Measurements from ENCODE around the gene OXT.

The OXT gene

DNA sequence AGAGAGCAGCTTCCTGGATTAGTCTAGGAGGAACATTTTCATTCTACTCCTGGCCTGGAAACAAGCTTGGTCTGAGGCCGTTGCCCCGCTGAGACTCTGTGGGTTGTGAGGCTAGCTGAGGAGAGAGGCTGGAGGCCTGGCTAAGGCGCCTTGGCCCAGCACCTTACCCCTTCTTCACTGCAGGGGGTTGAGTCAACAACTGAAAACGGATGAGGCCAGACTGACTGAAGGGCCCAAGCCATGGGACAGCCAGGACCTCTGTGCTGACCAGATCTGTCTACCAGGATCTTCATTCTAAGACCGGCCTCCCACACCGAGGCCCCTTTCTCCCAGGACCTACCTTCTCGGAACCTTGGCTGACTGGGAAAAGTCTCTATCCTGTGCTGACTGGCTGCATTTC, 16.6 kb downstream of the OXT start:
- DNase-seq: no peak

DNA sequence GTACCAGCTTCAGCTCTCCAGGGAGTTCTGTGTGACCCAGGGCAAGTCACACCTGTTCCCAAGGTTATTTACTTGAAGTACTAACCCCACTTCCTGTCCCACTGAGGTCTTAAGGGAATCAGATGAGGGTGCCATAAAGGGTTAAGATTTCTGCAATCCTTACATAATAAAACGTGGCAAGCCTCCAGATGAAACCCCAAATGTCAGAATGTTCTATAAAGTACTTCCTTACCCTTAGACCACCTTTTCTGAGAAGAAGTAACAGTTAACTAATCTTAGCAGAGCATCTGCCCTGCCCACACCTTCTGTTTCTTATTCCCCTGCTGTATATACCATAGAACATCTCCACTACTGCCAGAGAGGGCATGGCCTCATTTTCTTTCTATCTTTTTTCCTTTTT, 19.1 kb downstream of the OXT start:
- DNase-seq: no peak

DNA sequence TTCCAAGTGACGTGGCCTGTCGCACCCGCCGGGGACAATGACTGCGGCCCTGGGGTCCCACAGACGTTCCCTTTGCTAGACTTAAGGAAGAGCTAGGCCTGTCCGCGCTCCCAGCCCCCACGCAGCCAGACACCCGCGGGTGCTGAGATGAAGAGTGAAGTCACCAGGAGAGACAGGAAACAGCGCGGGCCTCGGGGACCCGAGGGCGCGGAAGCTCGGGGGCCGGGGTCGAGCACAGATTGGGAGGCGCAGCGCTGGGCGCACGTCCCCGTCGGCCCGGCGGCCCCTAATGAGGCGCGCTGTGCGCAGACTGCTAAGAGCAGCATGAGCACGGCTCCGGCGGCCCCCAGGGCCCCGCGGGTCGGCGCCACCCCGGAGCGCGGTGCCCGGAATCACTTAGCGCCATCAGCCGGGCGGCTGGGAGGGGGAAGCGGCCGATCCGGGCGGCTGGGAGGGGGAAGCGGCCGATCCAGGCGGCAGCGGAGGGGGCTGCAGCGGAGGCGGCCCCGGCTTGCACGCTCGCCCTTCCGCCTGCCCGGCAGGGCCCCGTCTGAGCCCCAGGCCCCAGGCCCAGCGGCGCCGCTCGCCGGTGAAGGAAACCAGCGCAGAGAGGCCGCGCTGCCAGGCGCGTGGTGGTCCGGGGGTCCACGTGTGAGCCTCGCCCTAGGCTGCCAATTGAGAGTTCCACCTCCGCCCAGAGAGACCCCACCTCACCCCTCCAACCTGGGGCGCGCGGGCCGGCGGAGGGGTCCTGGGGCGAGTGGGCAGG, 21.4 kb downstream of the OXT start:
- DNase-seq: no peak

DNA sequence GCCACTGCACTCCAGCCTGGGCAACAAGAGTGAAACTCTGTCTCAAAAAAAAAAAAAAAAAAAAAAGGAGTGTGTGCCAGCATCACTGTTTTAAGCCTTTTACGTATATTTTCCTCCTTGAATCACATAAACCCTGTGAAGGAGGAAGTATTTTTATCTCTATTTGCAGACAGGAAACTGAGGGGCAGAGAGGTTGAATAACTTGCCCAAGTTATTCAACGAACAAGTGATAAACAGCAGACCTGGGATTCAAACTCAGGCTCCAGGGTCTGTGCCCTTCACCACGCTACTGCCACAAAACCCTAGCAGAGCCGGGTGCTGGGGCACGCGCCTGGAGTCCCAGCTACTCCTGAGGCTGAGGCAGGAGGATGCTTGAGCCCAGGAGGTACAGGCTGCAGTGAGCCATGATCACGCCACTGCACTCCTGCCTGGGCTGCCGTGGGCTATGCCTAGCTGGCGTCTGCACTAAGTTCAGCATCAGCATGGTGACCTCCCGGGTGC, 22.5 kb downstream of the OXT start:
- DNase-seq: no peak

DNA sequence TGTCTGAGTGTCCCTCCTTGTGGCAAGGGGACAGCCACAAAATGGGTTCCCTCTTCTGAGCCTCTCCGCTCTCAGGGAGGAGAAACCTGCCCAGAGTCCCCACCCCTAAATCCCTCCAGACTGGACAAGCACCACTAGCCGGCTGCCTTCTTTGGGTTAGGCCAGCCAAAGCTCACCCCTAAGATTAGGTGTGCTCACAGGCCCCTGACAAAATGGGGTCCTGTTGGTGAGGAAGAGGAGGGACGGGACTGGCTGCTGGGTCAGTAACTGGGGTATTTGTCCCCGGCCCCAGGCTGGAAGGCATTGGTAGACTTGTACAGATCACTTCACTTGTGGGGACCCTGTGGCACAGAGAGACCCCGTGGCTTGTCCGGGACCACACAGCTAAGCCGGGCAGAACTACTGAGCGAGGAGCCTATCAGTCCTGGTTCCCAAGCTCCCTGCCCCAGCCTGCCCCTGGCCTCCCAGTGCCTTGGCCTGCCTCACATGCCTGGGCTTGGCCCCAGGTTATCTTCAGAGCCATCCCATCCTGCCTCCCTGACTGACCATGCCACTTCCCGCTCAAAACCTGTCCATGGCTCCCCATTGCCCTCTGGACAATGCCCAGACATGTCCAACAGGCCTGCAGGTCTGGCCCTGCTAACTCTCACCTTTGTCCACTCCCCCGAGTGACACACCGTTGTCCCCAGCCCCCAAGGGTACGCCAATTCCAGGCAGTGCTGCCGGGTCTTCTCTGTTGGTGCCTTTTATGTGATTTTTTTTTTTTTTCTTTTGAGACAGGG, 23.6 kb downstream of the OXT start:
- no peak for DNase-seq

DNA sequence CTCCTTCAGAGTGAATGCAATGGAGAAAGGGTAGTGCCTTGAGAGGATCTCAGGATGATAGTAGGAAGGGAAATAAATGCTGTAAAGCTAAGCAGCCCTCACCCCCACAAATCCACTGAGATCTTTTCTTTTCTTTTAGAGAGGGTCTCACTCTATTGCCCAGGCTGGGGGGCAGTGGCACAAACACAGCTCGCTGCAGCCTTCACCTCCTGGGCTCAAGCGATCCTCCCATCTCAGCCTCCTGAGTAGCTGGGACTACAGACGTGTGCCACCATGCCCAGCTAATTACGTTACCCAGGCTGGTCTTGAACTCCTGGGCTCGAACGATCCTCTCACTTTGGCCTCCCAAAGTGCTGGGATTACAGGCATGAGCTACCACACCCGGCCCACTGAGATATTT, 29.1 kb downstream of the OXT start:
- no peak for DNase-seq

DNA sequence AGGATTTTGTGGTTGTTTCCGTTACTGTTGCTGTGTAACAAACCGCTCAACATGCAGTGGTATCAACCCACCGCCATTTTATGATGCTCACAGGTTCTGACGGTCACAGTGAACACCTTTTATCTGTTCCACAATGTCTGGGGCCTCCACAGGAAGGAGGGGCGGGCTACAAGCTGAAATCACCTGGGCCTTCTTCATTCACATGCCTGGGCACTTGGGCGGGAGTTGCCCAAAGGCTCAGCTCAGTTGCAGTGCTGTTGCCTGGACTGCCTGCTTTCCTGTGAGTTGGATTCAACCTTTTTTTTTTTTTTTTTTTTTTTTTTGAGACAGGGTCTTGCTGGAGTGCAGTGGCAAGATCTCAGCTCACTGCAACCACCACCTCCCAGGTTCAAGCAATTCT, 29.8 kb downstream of the OXT start:
- no peak for DNase-seq

DNA sequence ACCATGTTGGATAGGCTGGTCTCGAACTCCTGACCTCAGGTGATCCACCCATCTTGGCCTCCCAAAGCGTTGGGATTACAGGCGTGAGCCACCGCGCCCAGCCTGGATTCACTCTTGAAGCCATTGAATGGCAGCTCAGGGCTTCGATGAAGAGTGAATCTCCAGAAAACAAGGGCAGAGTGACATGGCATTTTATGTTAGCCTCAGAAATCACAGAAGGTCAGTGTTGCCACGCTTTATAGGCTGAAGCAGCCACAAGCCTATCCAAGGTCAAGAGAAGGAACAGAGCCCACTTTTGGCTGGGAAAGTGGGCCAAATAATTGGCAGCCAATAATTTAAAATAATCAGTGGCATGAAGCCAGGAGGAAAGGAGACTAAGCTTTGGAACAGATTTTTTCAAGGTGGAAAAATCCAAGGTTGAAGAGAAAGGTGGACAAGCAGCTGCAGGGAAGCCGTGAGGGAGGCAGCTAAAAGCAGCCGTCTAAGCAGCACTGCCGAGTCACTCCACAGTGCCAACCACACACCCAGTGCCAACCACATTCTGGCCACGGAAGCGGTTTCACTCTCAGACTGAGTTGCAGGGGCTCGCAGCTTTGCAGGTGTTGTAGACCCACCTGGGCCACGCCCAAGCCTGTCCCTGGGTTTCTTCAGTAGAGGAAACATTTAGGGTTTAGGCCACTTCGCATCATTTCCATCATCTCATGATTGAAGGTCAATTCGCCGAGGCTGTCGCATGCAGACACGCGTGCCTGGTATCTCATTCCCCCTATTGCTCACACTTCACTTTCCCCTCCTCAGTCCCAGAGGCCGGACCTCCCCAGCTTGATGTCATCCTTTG, 30.5 kb downstream of the OXT start:
- no peak for DNase-seq

DNA sequence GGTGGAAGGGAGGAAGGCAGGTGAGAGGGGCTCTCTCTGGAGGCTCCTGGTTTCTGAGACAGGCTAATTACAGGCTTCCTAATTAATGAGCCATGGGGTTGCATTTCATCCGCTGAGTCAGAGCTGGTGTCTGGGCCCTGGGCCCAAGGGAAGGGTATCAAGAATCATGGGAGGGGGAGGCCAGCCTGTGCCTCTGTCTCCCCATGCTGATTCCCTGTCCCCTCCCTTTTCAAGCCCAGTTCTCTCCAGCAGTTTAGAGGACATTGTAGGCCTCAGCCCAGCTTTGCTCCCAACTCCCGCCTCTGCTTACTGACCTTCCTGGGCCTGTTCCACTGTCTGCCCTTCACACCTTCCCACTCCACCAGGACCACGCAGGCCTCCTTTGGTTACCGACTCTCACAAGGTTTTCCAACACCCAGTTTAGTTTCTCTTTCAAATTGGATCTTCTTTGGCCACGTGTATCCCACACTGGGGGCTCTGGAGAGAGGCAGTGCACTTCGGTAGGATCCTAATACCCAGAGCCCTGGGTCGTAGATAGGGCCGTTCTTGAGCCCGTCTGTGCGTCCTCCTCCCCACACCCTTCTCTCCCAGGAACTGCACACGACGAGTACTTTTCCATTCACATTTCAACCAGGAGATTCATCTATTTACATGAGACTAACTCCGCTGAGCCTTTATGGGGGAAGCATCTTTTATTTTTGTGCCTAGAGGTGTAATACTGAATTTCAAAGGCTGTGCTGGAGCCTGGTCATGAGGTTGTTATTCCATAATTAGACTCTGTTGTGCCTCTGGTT, 31.4 kb downstream of the OXT start:
- DNase-seq: no peak

DNA sequence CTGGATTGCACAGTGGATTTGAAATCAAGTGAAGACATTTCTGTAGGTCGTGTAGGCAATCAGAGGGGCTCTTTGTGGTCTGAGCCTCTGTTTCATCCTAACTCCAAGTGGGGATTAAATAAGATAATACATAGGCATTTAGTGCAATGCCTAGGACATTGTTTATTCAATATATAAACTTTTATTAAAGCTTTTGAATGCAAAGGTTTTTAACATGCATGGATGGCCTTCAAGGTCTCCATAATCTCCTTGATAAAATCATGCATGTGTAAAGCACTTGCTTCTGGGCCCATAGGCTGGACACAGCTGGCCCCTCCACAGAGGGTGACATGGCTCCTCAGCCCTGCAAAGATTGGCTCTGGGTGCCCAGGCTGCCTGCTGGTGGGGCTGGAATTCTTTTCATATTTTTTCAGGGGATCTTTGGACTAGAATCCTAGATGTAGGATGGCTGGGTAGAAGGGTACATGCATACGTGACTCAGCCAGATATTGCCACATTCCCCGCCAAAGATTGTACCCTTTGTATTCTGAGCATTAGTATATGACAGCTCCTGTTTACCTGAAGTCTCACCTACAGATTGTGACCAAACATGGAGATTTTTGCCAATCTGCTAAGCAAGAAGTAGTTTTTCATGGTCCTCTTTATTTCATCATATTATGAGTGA, 32.1 kb downstream of the OXT start:
- DNase-seq: no peak

DNA sequence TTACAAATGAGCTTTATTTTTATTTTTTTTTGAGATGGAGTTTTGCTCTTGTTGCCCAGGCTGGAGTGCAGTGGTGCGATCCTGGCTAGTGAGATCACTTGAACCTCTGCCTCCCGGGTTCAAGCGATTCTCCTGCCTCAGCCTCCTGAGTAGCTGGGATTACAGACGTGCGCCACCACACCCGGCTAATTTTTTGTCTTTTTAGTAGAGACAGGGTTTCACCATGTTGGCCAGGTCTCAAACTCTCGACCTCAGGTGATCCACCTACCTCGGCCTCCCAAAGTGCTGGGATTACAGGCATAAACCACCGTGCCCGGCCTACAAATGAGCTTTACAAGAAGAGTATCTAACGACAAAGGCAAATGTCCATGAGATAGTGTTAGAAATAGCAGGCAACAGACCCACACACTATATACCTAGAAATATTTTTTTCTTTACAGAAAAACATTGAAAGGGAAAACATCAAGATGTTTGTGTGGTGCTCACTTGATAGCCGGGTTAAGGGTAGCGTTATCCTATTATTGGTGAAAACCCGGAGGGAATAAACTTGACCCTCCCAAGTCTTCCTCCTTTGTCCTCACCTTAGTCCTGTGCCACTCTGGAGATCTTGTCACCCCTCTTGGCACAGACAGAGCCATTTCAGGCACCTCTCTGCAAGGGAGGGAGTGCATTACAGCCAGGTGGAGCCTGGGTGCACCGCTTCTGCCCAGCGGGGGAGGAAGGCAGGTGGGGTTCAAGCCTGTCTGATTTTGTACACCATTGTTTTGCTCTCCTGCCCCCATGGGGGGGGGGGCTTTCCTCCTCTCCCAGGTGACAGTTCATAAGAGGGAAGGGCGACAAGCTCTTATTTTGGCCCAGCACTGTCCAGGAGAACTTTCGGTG, 34.1 kb downstream of the OXT start:
- DNase-seq: no peak

DNA sequence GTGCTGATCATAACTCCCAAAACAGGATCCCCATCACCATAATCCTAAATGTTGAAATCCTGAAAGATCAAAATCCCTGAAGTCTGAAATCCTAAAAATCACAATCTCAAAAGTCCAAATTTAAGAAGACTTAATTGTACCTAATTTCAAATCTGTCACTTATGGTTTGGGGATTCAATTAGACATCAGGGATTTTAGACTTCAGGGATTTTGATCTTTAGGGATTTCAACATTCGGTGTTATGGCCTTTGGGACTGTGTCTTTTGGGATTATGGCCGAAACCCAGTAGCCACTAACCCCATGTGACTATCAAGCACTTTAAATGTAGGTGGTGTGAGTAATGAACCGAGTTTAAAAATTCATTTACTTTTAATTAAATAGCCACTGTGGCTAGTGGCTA, 34.8 kb downstream of the OXT start:
- DNase-seq: no peak

DNA sequence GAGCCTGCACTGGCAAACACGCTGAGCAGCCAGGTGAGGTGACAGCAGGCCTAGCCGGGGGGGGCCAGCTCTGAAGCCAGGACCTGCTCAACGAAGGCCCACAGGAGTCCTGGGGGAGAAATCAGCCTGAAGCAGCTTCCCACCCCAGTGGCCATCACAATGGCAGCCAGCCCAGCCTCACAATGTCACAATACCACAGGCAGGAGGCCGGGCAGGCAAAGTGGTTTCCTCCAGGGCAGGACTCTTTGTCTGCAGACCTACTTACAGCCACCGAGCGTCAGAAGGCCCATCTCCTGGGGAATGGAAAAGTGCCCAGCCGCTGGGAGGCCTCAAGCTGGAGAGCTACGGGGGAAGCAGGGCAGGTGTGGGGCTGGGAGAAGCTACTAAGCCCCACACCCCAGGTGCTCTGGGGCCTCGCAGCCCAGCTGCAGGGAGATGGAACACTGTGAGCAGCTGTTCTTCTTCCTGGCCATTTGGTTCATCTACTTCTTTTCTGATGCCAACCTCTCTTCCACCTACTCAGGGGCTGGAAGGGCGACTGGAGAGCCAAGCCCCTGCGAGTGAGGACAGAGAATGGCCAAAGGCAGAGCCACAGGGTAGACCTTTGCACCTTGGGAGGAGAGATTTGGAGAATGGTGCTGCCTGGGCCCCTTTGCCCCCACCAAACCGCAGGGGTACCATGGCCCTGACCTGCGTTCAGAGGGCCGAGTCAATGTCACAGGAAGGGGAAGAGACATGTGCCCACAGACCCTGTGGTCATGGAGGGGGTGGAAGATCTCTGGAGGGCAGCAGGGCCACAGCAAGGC, 35.4 kb downstream of the OXT start:
- no peak for DNase-seq

DNA sequence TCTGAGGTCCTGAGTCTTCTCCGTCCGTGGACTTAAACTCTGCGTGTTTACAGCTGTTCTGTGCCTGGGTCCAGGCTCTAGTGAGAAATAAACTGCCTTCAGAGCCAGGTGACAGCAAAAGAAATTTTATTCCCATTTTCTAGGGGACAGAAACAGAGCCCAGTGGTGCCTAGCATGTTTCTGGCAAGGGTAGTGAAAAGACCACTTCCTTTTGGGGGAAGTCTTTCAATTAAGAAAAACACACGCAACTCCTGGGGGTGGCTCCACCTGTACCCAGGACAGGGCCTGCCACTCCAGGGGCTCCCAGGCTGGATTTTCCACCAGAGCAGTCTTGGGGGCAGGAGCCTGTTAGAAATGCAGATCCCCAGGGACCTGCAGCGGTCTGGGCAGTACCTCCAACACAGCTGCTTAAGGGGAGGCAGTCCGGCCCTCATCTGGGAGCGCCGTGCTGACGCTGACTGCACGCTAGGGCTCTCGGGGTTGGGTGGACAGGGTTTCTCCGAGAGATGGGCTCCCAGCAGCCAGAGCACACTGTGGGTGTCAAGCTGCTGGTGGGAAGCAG, 36.1 kb downstream of the OXT start:
- no peak for DNase-seq

DNA sequence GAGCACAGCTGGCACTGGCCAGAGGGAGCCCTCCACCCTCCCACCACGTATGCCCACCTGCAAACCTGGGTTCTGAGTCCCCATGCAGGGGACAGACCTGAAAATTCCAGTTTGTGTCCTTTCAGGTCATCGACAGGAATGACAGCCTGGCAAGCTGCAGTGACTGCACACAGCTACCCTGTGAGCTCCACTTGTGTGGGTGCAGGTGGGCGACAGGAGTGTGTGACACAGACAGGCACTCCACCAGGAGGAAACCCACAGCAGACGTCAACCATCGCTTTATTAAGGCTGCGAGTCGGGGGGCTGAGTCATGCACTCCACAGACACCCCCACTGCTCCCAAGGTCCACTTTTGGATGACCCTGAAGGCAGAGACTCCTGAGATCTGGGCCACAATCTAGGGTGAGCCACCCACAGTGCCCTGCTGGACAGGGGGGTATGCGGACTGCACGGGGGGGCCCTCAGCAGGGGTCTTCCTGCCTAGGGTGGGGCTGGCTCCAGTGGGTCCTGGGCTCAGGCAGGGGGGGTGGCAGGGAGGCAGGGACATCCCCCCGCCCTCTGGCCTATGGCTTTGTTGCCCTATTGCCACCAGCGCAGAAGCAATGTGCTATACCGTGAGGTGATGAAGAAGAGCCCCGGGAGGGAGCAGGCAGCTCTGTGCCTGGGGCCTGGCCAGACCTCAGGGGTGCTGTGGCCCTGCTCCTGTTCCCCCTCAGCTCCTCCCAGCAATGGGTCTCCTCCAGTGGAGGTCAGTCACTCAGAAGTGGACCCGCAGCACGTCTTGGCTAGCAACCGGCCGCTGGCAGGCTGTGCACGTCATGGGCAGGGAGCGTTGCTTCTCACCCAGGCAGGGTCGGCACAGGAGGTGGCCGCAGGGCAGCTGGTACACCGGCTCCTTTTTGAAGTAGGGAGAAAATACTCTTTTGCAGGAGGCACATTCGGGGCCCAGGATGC, 38.2 kb downstream of the OXT start:
- DNase-seq: no peak

DNA sequence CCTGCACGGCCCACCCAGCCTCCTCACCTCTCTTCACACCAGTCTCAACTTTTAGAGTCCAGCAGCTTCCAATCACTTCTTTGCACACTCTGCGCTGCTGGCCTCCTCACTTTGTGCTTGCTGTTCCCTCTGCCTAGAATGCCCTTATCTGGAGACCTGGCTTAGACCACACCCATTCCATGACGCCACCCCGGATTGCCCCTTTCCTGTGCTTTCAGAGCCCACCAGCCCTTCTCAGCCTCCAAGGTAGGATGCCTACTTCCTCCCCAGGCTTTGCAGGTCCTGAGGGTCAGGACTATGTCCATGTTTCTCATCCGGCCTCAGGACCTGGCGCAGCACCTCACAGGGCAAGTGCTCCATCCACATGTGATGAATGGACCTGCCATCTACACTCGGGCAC, 40.1 kb downstream of the OXT start:
- DNase-seq: no peak

DNA sequence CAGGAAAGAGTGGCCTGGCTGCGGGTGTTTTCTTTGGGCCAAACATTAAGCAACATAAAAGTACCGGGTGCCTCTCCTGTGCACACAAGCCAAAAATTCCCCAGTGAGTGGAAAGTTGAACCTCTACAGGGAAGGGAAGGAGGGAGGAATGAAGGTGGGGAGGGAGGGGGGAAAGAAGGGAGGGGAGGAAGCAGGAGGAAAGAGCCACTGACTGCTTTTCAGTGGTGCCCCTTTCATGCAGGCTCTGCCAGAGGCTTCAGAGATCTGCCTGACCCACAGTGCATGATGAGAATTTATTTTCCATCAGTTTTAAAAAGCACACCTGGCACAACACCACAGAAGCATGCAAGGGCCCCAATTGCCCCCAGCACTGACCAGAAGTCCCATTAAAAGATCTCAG, 40.6 kb downstream of the OXT start:
- no peak for DNase-seq
